HG03025 (cell line): Measurements from ENCODE around the gene KRTAP10-2.

Experiments
- ATAC-seq: cut with Tn5 transposase; IDR thresholded peaks from one replicate; pipeline ENCODE4 v1.9.1; 2021; ENCODE audit warnings: mild to moderate bottlenecking, moderate library complexity; ENCODE audit not compliant: unreplicated experiment, low FRiP score

Gene KRTAP10-2

GRCh38 chr21:44544566-44544965 lies 6.7 kb downstream of the KRTAP10-2 start:
- ATAC-seq = no peak

- no peak for ATAC-seq
Measured at GRCh38 chr21:44542716-44543115, 8.6 kb downstream of the KRTAP10-2 start.

- ATAC-seq = no peak
Measured at GRCh38 chr21:44540741-44541288, 10.5 kb downstream of the KRTAP10-2 start.

- ATAC-seq = no peak
Measured at GRCh38 chr21:44539991-44540666, 11.2 kb downstream of the KRTAP10-2 start, which contains the start of gene KRTAP10-1. Gene KRTAP10-1, minus strand, starts transcription at chr21:44540195. Its CDS starts 45 bp downstream, at chr21:44540150.

GRCh38 chr21:44539046-44539445 lies 12.3 kb downstream of the KRTAP10-2 start:
- no peak for ATAC-seq

GRCh38 chr21:44537930-44538911 lies 13.1 kb downstream of the KRTAP10-2 start:
- ATAC-seq = no peak

GRCh38 chr21:44535963-44536362 lies 15.3 kb downstream of the KRTAP10-2 start:
- ATAC-seq = no peak

- no peak for ATAC-seq
Measured at GRCh38 chr21:44534688-44535087, 16.6 kb downstream of the KRTAP10-2 start.

- ATAC-seq = no peak
Measured at GRCh38 chr21:44533891-44534627, 17.2 kb downstream of the KRTAP10-2 start.

- no peak for ATAC-seq
Measured at GRCh38 chr21:44533121-44533890, 18.0 kb downstream of the KRTAP10-2 start.

GRCh38 chr21:44532712-44533111 lies 18.6 kb downstream of the KRTAP10-2 start:
- no peak for ATAC-seq

- no peak for ATAC-seq
Measured at GRCh38 chr21:44531606-44532564, 19.4 kb downstream of the KRTAP10-2 start.

- no peak for ATAC-seq
Measured at GRCh38 chr21:44530903-44531605, 20.3 kb downstream of the KRTAP10-2 start.

GRCh38 chr21:44530221-44530902 lies 20.9 kb downstream of the KRTAP10-2 start:
- ATAC-seq = no peak

- ATAC-seq = no peak
Measured at GRCh38 chr21:44529503-44530125, 21.7 kb downstream of the KRTAP10-2 start.

GRCh38 chr21:44529011-44529421 lies 22.3 kb downstream of the KRTAP10-2 start:
- no peak for ATAC-seq

- no peak for ATAC-seq
Measured at GRCh38 chr21:44528634-44528995, 22.7 kb downstream of the KRTAP10-2 start.
